ENCODE data around the gene TRMT44.

GRCh38 chr4:8510611-8511285 is 70.2 kb downstream of the TRMT44 start:
- no peak for TF ChIP-seq RAD21 (IDR thresholded peaks at IDR 0.05; ENCODE audit: low read depth)
- no peak for TF ChIP-seq FOXM1 (IDR thresholded peaks at IDR 0.05; ENCODE audit: borderline replicate concordance, low read depth)
- TF ChIP-seq EP300 (IDR thresholded peaks at IDR 0.05; ENCODE audit: borderline replicate concordance), result no peak
- no peak for TF ChIP-seq NFIC (IDR thresholded peaks at IDR 0.05)
- no peak for TF ChIP-seq TAF1 (IDR thresholded peaks at IDR 0.05; ENCODE audit: low read depth)
- TF ChIP-seq ZBTB7A (IDR thresholded peaks at IDR 0.05; ENCODE audit: low read depth), result no peak
